K562 (cell line): ENCODE results near the gene USP32. TPM values are rescaled to one million over a fixed set of nuclear protein-coding genes. Genes with fewer than 3 reads are reported as not detected.

Experiments
- ATF6 ChIP-seq: sonication (generic); formaldehyde crosslinking; IDR thresholded peaks from 2 replicates; pipeline ENCODE4 v1.4.0; 2020; ENCODE audit warnings: mild to moderate bottlenecking, missing genetic modification reagents
- BACH1 ChIP-seq: fragments of 200-800 bp; sonication (Bioruptor generic); IDR thresholded peaks from 2 replicates; pipeline ENCODE4 v1.6.1; 2016; ENCODE audit warnings: missing genetic modification characterization, missing compliant biosample characterization
- BCL6 ChIP-seq: fragments of 250-450 bp; sonication (Bioruptor Pico); IDR thresholded peaks from 2 replicates; pipeline ENCODE4 v1.4.0; 2020
- BRD9 ChIP-seq: fragments of 450-650 bp; IDR thresholded peaks from 2 replicates; pipeline ENCODE4 v1.6.1; 2018; ENCODE audit warnings: low read depth; ENCODE audit not compliant: partially characterized antibody
- CSDE1 ChIP-seq, 2 experiments: fragments of 450-650 bp; IDR thresholded peaks; 2 replicates each; pipeline ENCODE4 v1.6.1; 2016; ENCODE audit warnings: mild to moderate bottlenecking in 1 of 2
- CTBP1 ChIP-seq: fragments of 450-650 bp; IDR thresholded peaks from 2 replicates; pipeline ENCODE4 v1.6.1; 2016; ENCODE audit warnings: borderline replicate concordance
- CTCFL ChIP-seq: IDR thresholded peaks from 2 replicates; pipeline ENCODE4 v1.6.1; 2011; ENCODE audit warnings: borderline replicate concordance, low read depth, mild to moderate bottlenecking, moderate library complexity, low read length; ENCODE audit not compliant: insufficient read depth, poor library complexity, severe bottlenecking
- KLF16 ChIP-seq: IDR thresholded peaks from 2 replicates; pipeline ENCODE4 v1.6.1; 2016; ENCODE audit warnings: antibody characterized with exemption
- MEIS2 ChIP-seq: fragments of 450-650 bp; IDR thresholded peaks from 2 replicates; pipeline ENCODE4 v1.6.1; 2014; ENCODE audit warnings: mild to moderate bottlenecking; ENCODE audit not compliant: partially characterized antibody
- NELFE ChIP-seq: IDR thresholded peaks from 2 replicates; pipeline ENCODE4 v1.6.1; 2011; ENCODE audit warnings: mild to moderate bottlenecking; ENCODE audit not compliant: insufficient read depth, insufficient read length
- PCBP1 ChIP-seq: fragments of 200-400 bp; formaldehyde crosslinking; IDR thresholded peaks from 2 replicates; pipeline ENCODE4 v1.6.1; 2018; ENCODE audit warnings: mild to moderate bottlenecking, low read depth, low read length; ENCODE audit not compliant: poor library complexity, severe bottlenecking
- PPARD ChIP-seq: fragments of 250-450 bp; sonication (Bioruptor Pico); IDR thresholded peaks from 2 replicates; pipeline ENCODE4 v1.8.0; 2022; ENCODE audit warnings: inconsistent platforms, mild to moderate bottlenecking, moderate library complexity
- PYGO2 ChIP-seq: fragments of 450-650 bp; IDR thresholded peaks from 2 replicates; pipeline ENCODE4 v1.6.1; 2016; ENCODE audit warnings: mild to moderate bottlenecking, missing genetic modification characterization, moderate library complexity, missing compliant biosample characterization
- RFX7 ChIP-seq: fragments of 250-450 bp; sonication (Bioruptor Pico); IDR thresholded peaks from 2 replicates; pipeline ENCODE4 v1.5.1; 2021; ENCODE audit warnings: mild to moderate bottlenecking
- SUPT5H ChIP-seq: fragments of 450-650 bp; IDR thresholded peaks from 2 replicates; pipeline ENCODE4 v1.6.1; 2016
- ZBTB49 ChIP-seq: sonication (generic); formaldehyde crosslinking; IDR thresholded peaks from 2 replicates; pipeline ENCODE4 v1.8.0; 2022; ENCODE audit warnings: missing genetic modification reagents, mild to moderate bottlenecking, borderline replicate concordance
- ZFP36 ChIP-seq: fragments of 150-350 bp; IDR thresholded peaks from 2 replicates; pipeline ENCODE4 v1.6.1; 2018; ENCODE audit warnings: low read length, low read depth; ENCODE audit not compliant: partially characterized antibody
- ZNF274 ChIP-seq: IDR thresholded peaks from 2 replicates; pipeline ENCODE4 v1.6.1; 2011; ENCODE audit warnings: low read depth, mild to moderate bottlenecking, low read length, moderate library complexity, borderline replicate concordance
- ZNF324 ChIP-seq: fragments of 250-450 bp; sonication (Bioruptor Pico); IDR thresholded peaks from 2 replicates; pipeline ENCODE4 v1.4.0; 2020; ENCODE audit warnings: mild to moderate bottlenecking
- ZNF395 ChIP-seq: fragments of 200-800 bp; sonication (Bioruptor generic); IDR thresholded peaks from 2 replicates; pipeline ENCODE4 v1.6.1; 2017; ENCODE audit warnings: missing genetic modification characterization, missing compliant biosample characterization
- ZNF436 ChIP-seq: fragments of 250-450, 450-650 bp; sonication (Bioruptor Pico); formaldehyde crosslinking; IDR thresholded peaks from 2 replicates; pipeline ENCODE4 v1.7.0; 2020; ENCODE audit warnings: mild to moderate bottlenecking
- ZNF785 ChIP-seq: fragments of 250-450 bp; sonication (Bioruptor Pico); IDR thresholded peaks from 2 replicates; pipeline ENCODE4 v1.4.0; 2020; ENCODE audit warnings: mild to moderate bottlenecking
- polyA plus RNA-seq, 8 experiments: library from polyadenylated mRNA; depleted of rRNA in 4 of 8; stranded (reverse) in 5 of 8; unstranded in 3 of 8; fragments of >200 nt; fragmentation: Nextera tagmentation in 2 of 8; fragmentation: Illumina TruSeq in 1 of 8; extraction: Ambion mirVana in 2 of 8; extraction: Trizol in 1 of 8; gene quantifications; 2 replicates each; pipeline versions ENCODE4 v1.2.1 to v1.2.3, GENCODE V29; 2011 to 2014; ENCODE audit warnings: inconsistent platforms in 1 of 8, missing spikeins in 1 of 8
- total RNA-seq, 7 experiments: library from RNA; depleted of rRNA in 6 of 7; stranded (reverse); fragments of >200 nt in 6 of 7; fragmentation: Illumina TruSeq in 2 of 7; extraction: Trizol in 2 of 7; gene quantifications; 2 replicates each; pipeline versions ENCODE4 v1.2.1 to v1.2.3, GENCODE V29; 2011 to 2021; ENCODE audit warnings: low replicate concordance in 1 of 7

The USP32 gene
- total and polyA plus RNA-seq, 9 of the 15 experiments (the other 6 are each of a cell fraction or from before 2014, with no cell fraction given) = 18.0 to 69.3 (median 47.1) TPM

GRCh38 chr17:60163108-60163784 is 228.7 kb downstream of the USP32 start (continued):
- TF ChIP-seq NELFE (no peak), SUPT5H (no peak), BCL6 (no peak), ZBTB49 (CRISPR knock-in tag) (no peak), ZNF785 (no peak), PCBP1 (no peak), CSDE1 (IDR thresholded peaks at IDR 0.05) (no peak), KLF16 (no peak), BRD9 (no peak), ZNF324 (CRISPR knock-in tag) (no peak), ZNF274 (no peak), PYGO2 (no peak), ZNF436 (CRISPR knock-in tag) (no peak), ATF6 (no peak), CTCFL (peak; percentile 89), MEIS2 (no peak), BACH1 (tag) (0 out of 2 replicates have a peak, but pooled peaks have one; percentile 25), PPARD (no peak), ZFP36 (peak; percentile 22), ZNF395 (no peak), CTBP1 (peak; percentile 57; the same call in 1 of the 2 replicates), RFX7 (CRISPR knock-in tag) (no peak)
